ENCODE measurements around the gene COL5A1.

The COL5A1 gene

GRCh38 chr9:134607971-134608370 is 33.6 kb upstream of the COL5A1 start:
- no peak for DNase-seq (ENCODE audit: low spot score)

- DNase-seq (ENCODE audit: low spot score), result no peak
Measured at GRCh38 chr9:134611046-134611445, 30.6 kb upstream of the COL5A1 start.

GRCh38 chr9:134612309-134612708 is 29.3 kb upstream of the COL5A1 start:
- no peak for DNase-seq (ENCODE audit: low spot score)

- no peak for DNase-seq (ENCODE audit: low spot score)
Measured at GRCh38 chr9:134612715-134613114, 28.9 kb upstream of the COL5A1 start.

DNA sequence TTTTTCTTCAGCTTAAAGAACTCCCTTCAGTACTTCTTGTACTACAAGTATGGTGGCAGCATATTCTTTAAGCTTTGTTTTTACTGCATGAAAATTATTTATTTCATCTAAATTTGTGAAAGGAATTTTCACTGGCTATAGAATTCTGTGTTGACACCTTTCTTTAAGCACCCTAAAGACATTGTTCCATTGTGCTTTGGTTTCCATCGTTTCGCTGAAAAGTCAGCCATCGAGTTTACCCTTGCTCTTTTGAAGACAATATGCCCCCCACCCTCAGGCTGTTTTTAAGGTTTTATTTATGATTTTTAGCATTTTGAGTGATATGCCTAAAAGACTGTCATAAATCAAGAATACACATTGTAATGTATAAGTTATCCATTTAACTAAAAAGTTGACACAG is 27.3 kb upstream of the COL5A1 start:
- no peak for DNase-seq (ENCODE audit: low spot score)

- no peak for DNase-seq (ENCODE audit: low spot score)
Measured at GRCh38 chr9:134616341-134616740, 25.3 kb upstream of the COL5A1 start.

- DNase-seq (ENCODE audit: low spot score), result no peak
Measured at GRCh38 chr9:134617246-134617645, 24.4 kb upstream of the COL5A1 start.

- no peak for DNase-seq (ENCODE audit: low spot score)
Measured at GRCh38 chr9:134617836-134618162, 23.8 kb upstream of the COL5A1 start.

- no peak for DNase-seq (ENCODE audit: low spot score)
Measured at GRCh38 chr9:134618163-134618832, 23.3 kb upstream of the COL5A1 start.

GRCh38 chr9:134618833-134619447 is 22.7 kb upstream of the COL5A1 start:
- DNase-seq (ENCODE audit: low spot score), result no peak

DNA sequence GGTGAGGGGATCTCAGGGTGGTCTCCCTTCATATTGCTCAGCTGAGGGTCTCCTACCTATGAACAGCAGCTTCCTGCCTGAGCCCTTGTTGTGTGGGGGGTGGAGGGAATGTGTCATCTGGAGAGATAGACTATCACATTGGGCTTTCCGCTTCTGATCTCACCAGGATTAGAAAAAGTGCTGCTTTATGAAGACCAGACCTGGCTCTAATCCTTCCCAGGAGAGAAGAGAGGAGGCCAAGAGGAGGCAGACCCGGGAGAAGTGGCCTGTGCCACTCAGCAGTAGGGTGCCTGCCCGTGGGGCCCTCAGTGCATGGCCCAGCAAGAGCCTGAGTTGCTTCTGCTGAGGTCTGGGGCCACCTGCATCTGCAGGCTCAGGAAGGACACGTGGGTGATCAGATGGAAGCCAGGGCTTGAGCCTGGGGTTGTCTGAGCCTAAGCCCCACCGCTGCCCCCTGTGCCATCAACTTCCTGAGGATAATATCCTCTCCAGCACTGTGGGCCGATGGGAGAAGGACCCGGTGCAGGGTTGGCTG is 22.1 kb upstream of the COL5A1 start:
- no peak for DNase-seq (ENCODE audit: low spot score)

- DNase-seq (ENCODE audit: low spot score), result no peak
Measured at GRCh38 chr9:134619983-134620661, 21.5 kb upstream of the COL5A1 start.

- no peak for DNase-seq (ENCODE audit: low spot score)
Measured at GRCh38 chr9:134620751-134621557, 20.6 kb upstream of the COL5A1 start.

DNA sequence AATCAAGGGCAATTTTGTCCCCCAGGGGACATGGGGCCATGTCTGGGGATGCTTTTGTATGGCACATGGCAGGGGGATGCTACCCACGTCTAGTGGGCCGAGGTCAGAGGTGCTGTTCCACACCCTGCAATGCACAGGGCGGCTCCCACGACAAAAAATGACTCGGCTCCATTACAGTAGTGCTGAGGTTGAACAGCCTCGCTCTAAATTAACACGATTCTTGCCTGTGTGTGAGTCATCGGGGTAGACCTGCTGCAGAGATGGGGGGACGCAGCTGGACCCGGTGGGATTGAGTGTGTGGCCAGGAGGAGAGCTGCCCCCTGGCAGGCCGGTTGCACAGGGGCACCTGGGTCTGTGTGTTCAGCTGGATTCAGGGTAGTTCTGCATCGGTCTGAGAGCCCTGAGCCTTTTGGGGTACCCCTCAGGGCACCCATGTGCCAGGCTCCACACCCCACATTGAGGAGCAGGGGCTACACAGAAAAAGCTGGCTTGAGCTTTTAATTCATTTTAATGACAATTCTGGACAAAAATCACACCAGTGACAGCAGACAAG is 20.0 kb upstream of the COL5A1 start:
- no peak for DNase-seq (ENCODE audit: low spot score)

DNA sequence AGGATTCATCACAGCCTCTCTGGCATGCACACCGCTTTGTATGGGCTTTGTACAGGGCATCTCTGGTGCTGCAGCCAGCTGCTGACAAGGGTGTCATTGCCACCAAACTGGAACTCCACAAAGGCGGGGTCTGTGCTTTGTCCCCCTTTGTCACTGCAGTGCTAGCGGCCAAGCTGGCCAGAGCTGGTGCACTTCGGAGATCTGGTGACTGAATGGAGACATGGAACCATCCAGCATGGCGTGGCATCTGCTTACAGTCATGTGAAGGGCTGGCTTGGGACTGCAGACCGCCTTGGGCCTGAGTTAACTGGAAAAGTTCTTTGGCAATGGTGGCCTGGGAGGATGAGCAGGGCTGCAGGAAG is 18.7 kb upstream of the COL5A1 start:
- DNase-seq (ENCODE audit: low spot score), result no peak

DNA sequence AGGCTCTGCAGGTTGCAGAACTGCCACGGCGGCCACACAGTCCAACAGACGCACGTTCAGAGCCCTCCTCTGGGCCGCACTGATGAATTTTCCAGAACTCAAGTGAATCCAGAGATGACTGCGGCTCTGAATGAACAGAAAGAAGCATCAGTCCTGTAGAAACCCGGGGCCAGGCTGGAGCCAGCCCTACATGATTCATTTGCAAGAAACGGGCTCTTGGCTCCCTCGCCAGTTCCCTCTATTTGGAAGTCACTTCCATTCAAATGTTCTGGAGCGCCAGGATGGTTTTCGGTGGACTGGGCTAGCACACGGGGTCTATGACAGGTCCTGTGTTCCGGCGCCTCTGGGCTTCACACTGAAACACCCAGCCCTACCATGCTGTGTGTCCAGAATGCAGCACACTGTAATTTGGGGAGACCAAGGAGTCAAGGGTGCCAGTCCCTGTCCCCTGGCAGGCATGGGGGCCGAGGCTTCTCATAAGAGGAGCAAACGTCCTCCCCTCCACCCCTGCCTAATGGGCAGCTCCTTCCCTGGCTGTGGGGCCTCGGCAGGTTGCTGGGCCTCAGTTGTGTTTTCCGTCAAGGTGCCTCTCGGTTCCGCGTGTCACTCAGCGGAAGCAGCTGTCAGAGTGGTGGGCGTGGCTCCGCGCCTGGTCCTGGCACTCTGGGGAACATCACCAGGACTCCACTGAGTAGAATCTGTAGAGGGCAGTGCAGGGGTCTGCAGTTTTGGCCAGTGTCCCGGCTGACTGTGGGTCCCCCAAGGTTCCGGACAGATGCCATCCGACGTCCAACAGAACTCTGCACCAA is 18.1 kb upstream of the COL5A1 start:
- DNase-seq (ENCODE audit: low spot score), result no peak

DNA sequence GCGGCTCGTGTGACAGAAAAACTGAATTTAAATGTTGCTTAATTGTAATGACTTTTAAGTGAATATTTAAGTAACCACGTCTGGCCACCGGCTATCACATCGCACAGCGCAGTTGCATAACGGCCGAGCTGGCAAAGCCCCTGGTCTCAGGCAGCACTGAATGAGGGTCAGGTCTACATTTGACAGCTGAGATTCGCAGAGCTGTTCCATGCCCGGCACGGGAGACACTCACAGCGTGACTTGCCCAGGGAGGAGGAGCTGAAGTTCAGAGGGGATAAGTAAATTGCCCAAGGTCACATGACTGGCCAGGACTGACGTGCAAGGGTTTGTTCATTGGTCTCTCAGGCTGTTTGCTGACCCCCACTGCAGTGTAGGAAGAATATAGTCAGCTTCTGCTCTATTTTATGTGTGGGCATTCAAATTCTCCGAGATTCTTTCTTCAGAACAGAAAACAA is 17.4 kb upstream of the COL5A1 start:
- no peak for DNase-seq (ENCODE audit: low spot score)

- DNase-seq (ENCODE audit: low spot score), result no peak
Measured at GRCh38 chr9:134624621-134625181, 16.9 kb upstream of the COL5A1 start.

DNA sequence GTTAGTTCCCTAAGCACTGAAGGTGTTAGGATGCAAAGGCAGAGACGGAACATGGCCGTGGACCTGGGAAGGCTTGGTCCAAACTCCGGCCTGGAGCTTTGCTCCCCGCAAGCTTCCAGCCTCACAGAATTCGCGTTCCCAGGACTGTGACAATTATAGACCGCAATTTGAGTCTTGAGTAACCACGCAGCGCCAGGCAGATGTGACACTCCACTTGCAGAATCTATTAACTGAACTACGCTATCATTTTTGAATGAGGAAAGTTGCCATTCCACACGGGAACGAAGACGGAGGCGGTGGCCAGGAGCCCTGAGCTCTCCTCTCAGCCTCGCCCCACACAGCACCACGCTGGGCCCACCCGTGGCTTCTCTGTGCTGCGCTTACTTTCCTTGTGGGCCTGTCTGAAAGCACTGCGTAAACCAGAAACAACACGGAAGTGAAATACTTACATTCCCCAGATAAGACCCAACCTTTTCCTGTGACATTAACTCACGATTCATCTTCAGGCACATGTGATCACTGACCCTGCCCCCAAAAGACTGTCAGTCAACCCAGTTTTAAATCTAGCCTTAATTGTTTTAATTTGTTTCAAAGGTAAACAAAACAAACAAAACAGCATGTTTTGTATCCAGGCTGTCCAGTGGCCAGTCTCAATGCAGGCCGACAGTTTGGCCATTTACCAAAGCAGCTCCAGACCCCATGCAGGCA is 16.1 kb upstream of the COL5A1 start:
- no peak for DNase-seq (ENCODE audit: low spot score)

DNA sequence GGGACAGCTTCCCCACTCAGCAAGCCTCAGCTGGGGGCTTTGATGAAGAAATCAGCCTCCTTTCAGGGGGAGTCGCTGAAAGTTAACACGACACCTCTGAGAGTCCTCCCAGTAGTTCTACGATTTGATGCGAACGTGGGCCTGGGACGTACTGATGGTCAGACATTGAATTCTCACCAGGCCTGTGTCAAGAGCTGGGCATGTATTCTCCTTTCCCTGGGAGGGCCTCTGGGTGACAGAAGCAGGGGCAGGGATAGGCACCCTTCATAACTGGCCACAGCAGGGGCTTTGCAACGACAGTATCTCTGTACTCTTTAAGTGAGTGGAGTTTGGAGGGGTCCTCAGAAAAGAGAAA is 15.6 kb upstream of the COL5A1 start:
- DNase-seq (ENCODE audit: low spot score), result no peak
